CD4-positive, alpha-beta T cell (primary cell): ENCODE measurements around the gene DTWD2. TPM values are rescaled to one million over a fixed set of nuclear protein-coding genes. Genes with fewer than 3 reads are reported as not detected.
"Not testable (repeated sequence)": the region's sequence is repeated elsewhere in the genome, so short reads cannot be mapped to it uniquely, and the experiment has no call there.

Experiments used
- ATAC-seq: fragments of 200-7000 bp; cut with Tn5 transposase; one replicate; pipeline ENCODE4 v1.10.0; 2022; ENCODE audit warnings: mild to moderate bottlenecking; ENCODE audit not compliant: poor library complexity
- CTCF ChIA-PET: fragments of 350-600 bp; sonication (Branson Sonifier 250); formaldehyde crosslinking; loops from one replicate; lab custom pipeline; 2021; ENCODE audit warnings: antibody characterized with exemption, inconsistent platforms; lab: Charles Lee
- POLR2A ChIA-PET: fragments of 350-600 bp; sonication (Branson Sonifier 250); formaldehyde crosslinking; loops from one replicate; lab custom pipeline; 2021; ENCODE audit warnings: antibody characterized with exemption, inconsistent platforms; lab: Charles Lee
- DNase-seq, 14 experiments: peaks; one replicate each; pipeline ENCODE4 v3.0.0-alpha.2; 2013 to 2020; ENCODE audit warnings: mixed read lengths in 2 of 14
- H3K27ac ChIP-seq, 2 donors: one replicate each; pipeline versions ENCODE4 v1.5.1 to v1.7.0; 2013; ENCODE audit warnings: low read length in 2 of 2, low read depth in 1 of 2, mild to moderate bottlenecking in 1 of 2
- H3K27me3 ChIP-seq, 2 experiments: 1 replicate in 1 of 2; 2 replicates in 1 of 2; pipeline versions ENCODE4 v1.6.1 to v1.7.0; 2013; ENCODE audit warnings: low read length in 2 of 2, control low read depth in 1 of 2, mild to moderate bottlenecking in 1 of 2, moderate library complexity in 1 of 2; ENCODE audit not compliant: insufficient read depth in 2 of 2, control insufficient read depth in 1 of 2
- H3K36me3 ChIP-seq: one replicate; pipeline ENCODE4 v1.6.1; 2013; ENCODE audit warnings: low read length, control low read depth; ENCODE audit not compliant: insufficient read depth
- H3K4me1 ChIP-seq: one replicate; pipeline ENCODE4 v1.6.1; 2013; ENCODE audit warnings: low read length, control low read depth; ENCODE audit not compliant: insufficient read depth
- H3K4me3 ChIP-seq: one replicate; pipeline ENCODE4 v1.5.1; 2013; ENCODE audit warnings: mild to moderate bottlenecking, low read length, moderate library complexity
- H3K9me3 ChIP-seq, 2 experiments: 1 replicate in 1 of 2; 2 replicates in 1 of 2; pipeline versions ENCODE4 v1.6.1 to v1.7.0; 2013; ENCODE audit warnings: low read length in 2 of 2, mild to moderate bottlenecking in 2 of 2, control low read depth in 1 of 2, moderate library complexity in 1 of 2; ENCODE audit not compliant: control insufficient read depth in 1 of 2, insufficient read depth in 1 of 2
- H3K27ac Mint-ChIP-seq: one replicate; pipeline ENCODE4 v1.8.0; 2020; ENCODE audit warnings: mixed read lengths
- H3K27me3 Mint-ChIP-seq: one replicate; pipeline ENCODE4 v1.8.0; 2021; ENCODE audit warnings: mixed read lengths
- H3K36me3 Mint-ChIP-seq: one replicate; pipeline ENCODE4 v1.8.0; 2021; ENCODE audit warnings: low read depth, mixed read lengths
- H3K4me1 Mint-ChIP-seq: one replicate; pipeline ENCODE4 v1.8.0; 2021; ENCODE audit warnings: low read depth, mixed read lengths
- H3K4me3 Mint-ChIP-seq: one replicate; pipeline ENCODE4 v1.8.0; 2020; ENCODE audit warnings: mild to moderate bottlenecking, mixed read lengths
- H3K9me3 Mint-ChIP-seq: one replicate; pipeline ENCODE4 v1.8.0; 2020; ENCODE audit warnings: mixed read lengths
- intact Hi-C, 2 experiments: fragments of 100-400 bp; cut with DNase I in 1 of 2; cut with micrococcal nuclease in 1 of 2; formaldehyde crosslinking; loops; one replicate each; pipeline versions ENCODE4 v1.15.1 to v1.9.0; 2023 to 2025; cut with DNase I, micrococcal nuclease
- total RNA-seq, 174 experiments: library from RNA in 2 of 174; stranded (reverse) in 2 of 174; gene quantifications; one replicate each; pipeline ENCODE4 v1.2.3 and lab custom pipeline; 2021 to 2026
- TF ChIP-seq, protein P1 (sequence below): fragments of 200-600 bp; IDR thresholded peaks from one replicate; pipeline ENCODE4 v1.8.0; 2022; ENCODE audit warnings: antibody characterized with exemption, mild to moderate bottlenecking

DTWD2 gene
- total RNA-seq, 2 experiments from 2014 or later, result 2.1 to 2.3 TPM

DNA sequence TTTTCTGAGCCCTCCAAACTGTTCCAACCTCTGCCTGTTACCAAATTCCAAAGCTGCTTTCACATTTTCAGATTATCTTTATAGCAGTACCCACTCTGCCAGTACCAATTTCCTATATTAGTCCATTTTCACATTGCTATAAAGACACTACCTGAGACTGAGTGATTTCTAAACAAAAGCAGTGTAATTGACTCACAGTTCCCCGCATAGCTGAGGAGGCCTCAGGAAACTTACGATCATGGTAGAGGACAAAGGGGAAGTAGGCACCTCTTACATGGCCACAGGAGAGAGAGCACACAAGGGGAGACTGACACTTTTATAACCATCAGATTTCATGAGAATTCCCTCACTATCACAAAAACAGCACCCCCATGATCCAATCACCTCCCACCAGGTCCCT lies 105.0 kb downstream of the DTWD2 start:
- POLR2A ChIA-PET, result no interaction called here
- Mint-ChIP-seq H3K36me3 (peaks cover 24% of the 10 kb centered on the region), H3K27ac (no peak overlapping the region)

DNA sequence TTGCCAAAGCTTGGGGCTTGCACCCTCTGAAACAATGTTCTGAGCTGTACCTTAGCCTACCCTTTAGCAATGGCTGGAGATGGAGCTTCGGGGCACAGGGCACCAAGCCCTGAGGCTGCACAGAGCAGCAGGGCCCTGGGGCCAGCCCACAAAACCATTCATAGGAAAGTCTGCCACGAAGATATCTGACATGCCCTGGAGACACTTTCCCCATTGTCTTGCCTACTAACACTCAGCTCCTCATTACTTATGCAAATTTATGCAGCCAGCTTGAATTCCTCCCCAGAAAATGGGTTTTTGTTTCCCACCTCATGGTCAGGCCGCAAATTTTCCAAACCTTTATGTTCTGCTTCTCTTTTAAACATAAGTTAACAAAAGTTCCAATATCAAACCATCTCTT lies 105.7 kb downstream of the DTWD2 start:
- peaks cover 22% of the 10 kb centered on the region for H3K9me3 Mint-ChIP-seq
- intact Hi-C loops, result no loop called here
- Histone ChIP-seq H3K27me3 (no peaks in the 10 kb centered on the region), H3K27ac (no peak overlapping the region), H3K4me3 (no peak overlapping the region), H3K9me3 (peaks cover 8 to 11% of the 10 kb centered on the region in 2 experiments), H3K36me3 (no peaks in the 10 kb centered on the region), H3K4me1 (no peaks in the 10 kb centered on the region)
- no peak overlapping the region for H3K4me3 Mint-ChIP-seq
- H3K36me3 Mint-ChIP-seq, result peaks cover 31% of the 10 kb centered on the region
- DNase-seq (no peak), ATAC-seq (no peak)
- H3K4me1 Mint-ChIP-seq, result no peaks in the 10 kb centered on the region
- TF ChIP-seq, protein P1, sequence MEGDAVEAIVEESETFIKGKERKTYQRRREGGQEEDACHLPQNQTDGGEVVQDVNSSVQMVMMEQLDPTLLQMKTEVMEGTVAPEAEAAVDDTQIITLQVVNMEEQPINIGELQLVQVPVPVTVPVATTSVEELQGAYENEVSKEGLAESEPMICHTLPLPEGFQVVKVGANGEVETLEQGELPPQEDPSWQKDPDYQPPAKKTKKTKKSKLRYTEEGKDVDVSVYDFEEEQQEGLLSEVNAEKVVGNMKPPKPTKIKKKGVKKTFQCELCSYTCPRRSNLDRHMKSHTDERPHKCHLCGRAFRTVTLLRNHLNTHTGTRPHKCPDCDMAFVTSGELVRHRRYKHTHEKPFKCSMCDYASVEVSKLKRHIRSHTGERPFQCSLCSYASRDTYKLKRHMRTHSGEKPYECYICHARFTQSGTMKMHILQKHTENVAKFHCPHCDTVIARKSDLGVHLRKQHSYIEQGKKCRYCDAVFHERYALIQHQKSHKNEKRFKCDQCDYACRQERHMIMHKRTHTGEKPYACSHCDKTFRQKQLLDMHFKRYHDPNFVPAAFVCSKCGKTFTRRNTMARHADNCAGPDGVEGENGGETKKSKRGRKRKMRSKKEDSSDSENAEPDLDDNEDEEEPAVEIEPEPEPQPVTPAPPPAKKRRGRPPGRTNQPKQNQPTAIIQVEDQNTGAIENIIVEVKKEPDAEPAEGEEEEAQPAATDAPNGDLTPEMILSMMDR, result no peak
- H3K27ac Mint-ChIP-seq, result no peak overlapping the region
- no peaks in the 10 kb centered on the region for H3K27me3 Mint-ChIP-seq
- POLR2A ChIA-PET, result no interaction called here
- CTCF ChIA-PET, result no interaction called here

More for the DNA sequence above, 105.0 kb downstream of the DTWD2 start:
- Mint-ChIP-seq H3K9me3 (peaks cover 16% of the 10 kb centered on the region), H3K4me1 (no peaks in the 10 kb centered on the region), H3K27me3 (no peaks in the 10 kb centered on the region), H3K4me3 (no peak overlapping the region)
- TF ChIP-seq, protein P1, result no peak
- Histone ChIP-seq H3K9me3 (peaks cover 4 to 8% of the 10 kb centered on the region in 2 experiments), H3K27ac (no peak overlapping the region), H3K36me3 (no peaks in the 10 kb centered on the region), H3K4me1 (no peaks in the 10 kb centered on the region), H3K27me3 (no peaks in the 10 kb centered on the region), H3K4me3 (no peak overlapping the region)
- CTCF ChIA-PET, result no interaction called here
- DNase-seq (no peak), ATAC-seq (no peak)
- intact Hi-C loops, result no loop called here

DNA sequence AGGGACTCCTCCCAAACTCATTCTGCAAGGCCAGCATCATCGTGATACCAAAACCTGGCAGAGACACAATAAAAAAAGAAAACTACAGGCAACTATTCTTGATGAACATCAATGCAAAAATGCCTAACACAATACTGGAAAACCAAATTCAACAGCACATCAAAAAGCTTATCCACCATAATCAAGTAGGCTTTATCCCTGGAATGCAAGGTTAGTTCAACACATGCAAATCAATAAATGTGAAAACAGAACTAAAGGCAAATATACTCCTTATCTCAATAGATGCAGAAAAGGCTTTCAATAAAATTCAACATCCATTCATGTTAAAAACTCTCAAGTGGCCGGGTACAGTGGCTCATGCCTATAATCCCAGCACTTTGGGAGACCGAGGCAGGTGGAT lies 111.5 kb downstream of the DTWD2 start:
- H3K4me1 Mint-ChIP-seq, H3K27me3 ChIP-seq, intact Hi-C loops, H3K27ac Mint-ChIP-seq, POLR2A ChIA-PET, CTCF ChIA-PET, H3K4me3 Mint-ChIP-seq, H3K27ac ChIP-seq, H3K36me3 ChIP-seq, H3K27me3 Mint-ChIP-seq, H3K4me1 ChIP-seq, DNase-seq, ATAC-seq, H3K4me3 ChIP-seq: not testable (repeated sequence)
- peaks cover 41% of the 10 kb centered on the region for H3K9me3 Mint-ChIP-seq
- H3K9me3 ChIP-seq, result peaks cover 18 to 38% of the 10 kb centered on the region in 2 experiments
- H3K36me3 Mint-ChIP-seq, result peaks cover 74% of the 10 kb centered on the region

DNA sequence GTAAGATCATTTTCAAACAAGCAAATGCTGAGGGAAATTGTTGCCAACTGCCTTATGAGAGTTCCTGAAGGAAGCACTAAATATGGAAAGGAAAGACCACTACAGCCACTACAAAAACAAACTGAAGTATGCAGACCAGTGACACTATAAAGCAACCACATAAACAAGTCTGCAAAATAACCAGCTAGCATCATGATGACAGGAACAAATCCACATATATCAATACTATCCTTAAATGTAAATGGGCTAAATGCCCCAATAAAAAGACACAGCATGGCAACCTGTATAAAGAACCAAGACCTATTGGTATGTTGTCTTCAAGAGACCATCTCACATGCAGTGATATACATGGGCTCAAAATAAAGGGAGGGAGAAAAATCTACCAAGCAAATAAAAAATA lies 113.2 kb downstream of the DTWD2 start:
- Histone ChIP-seq H3K27me3 (no peaks in the 10 kb centered on the region), H3K9me3 (peaks cover 18 to 38% of the 10 kb centered on the region in 2 experiments), H3K4me1 (no peaks in the 10 kb centered on the region), H3K36me3 (no peaks in the 10 kb centered on the region), H3K4me3 (no peak overlapping the region), H3K27ac (no peak overlapping the region)
- Mint-ChIP-seq H3K4me1 (no peaks in the 10 kb centered on the region), H3K36me3 (peaks cover 84% of the 10 kb centered on the region), H3K27me3 (no peaks in the 10 kb centered on the region), H3K4me3 (no peak overlapping the region), H3K9me3 (peaks cover 37% of the 10 kb centered on the region), H3K27ac (no peak overlapping the region)
- ATAC-seq (no peak), DNase-seq (no peak)
- POLR2A ChIA-PET, result no interaction called here
- TF ChIP-seq, protein P1, result no peak
- intact Hi-C loops, result no loop called here
- CTCF ChIA-PET, result no interaction called here
